HEK293 (cell line): ENCODE data around the gene FBH1.

Experiments used
- CTCF ChIA-PET: fragments of 350-600 bp; formaldehyde crosslinking; extraction: SDS; loops from one replicate; lab custom pipeline; 2021; ENCODE audit warnings: antibody characterized with exemption; lab: Yijun Ruan, JAX
- POLR2A ChIA-PET: fragments of 300-600 bp; formaldehyde crosslinking; extraction: SDS; loops from one replicate; lab custom pipeline; 2020; ENCODE audit warnings: antibody characterized with exemption, inconsistent platforms; lab: Yijun Ruan, JAX
- H3K27ac ChIP-seq: fragments of 200-500 bp; sonication (Bioruptor generic); 2 replicates; pipeline ENCODE4 v1.5.1; 2014; ENCODE audit warnings: low read depth, low read length, control low read depth, inconsistent platforms; ENCODE audit errors: extremely low read depth
- H3K36me3 ChIP-seq, 2 experiments: fragments of 200-500 bp in 1 of 2; sonication (Bioruptor generic) in 1 of 2; 1 replicate in 1 of 2; 2 replicates in 1 of 2; pipeline ENCODE4 v1.5.1; 2014 to 2017; ENCODE audit warnings: inconsistent platforms in 2 of 2, low read length in 2 of 2; ENCODE audit not compliant: control insufficient read depth in 2 of 2, insufficient read depth in 1 of 2
- H3K4me1 ChIP-seq: fragments of 200-500 bp; sonication (Bioruptor generic); 2 replicates; pipeline ENCODE4 v1.5.1; 2014; ENCODE audit warnings: mild to moderate bottlenecking, low read length, inconsistent platforms; ENCODE audit not compliant: control insufficient read depth, insufficient read depth
- H3K4me3 ChIP-seq: 2 replicates; pipeline ENCODE4 v1.5.1; 2011; ENCODE audit warnings: low read depth, mild to moderate bottlenecking, control low read depth, low read length, moderate library complexity
- H3K9me3 ChIP-seq: fragments of 200-500 bp; sonication (Bioruptor generic); 2 replicates; pipeline ENCODE4 v1.5.1; 2014; ENCODE audit warnings: low read depth, low read length, inconsistent platforms; ENCODE audit not compliant: control insufficient read depth, insufficient read depth
- HOXA7 ChIP-seq: sonication (generic); formaldehyde crosslinking; IDR thresholded peaks from 2 replicates; pipeline ENCODE4 v1.8.1; 2022; ENCODE audit warnings: missing genetic modification reagents, borderline replicate concordance
- KLF16 ChIP-seq: fragments of 450-650 bp; formaldehyde crosslinking; IDR thresholded peaks from 2 replicates; pipeline ENCODE4 v1.5.1; 2017; ENCODE audit warnings: missing biosample characterization, missing genetic modification characterization
- SETDB1 ChIP-seq: IDR thresholded peaks from one replicate; pipeline ENCODE4 v1.6.1; 2017; ENCODE audit warnings: mild to moderate bottlenecking, low read length, moderate library complexity, mixed read lengths; ENCODE audit not compliant: insufficient read length
- TRIM28 ChIP-seq: IDR thresholded peaks from 2 replicates; pipeline ENCODE4 v1.6.1; 2011; ENCODE audit warnings: low read length, control low read depth, borderline replicate concordance
- YY2 ChIP-seq: fragments of 450-650 bp; formaldehyde crosslinking; IDR thresholded peaks from 2 replicates; pipeline ENCODE4 v1.5.1; 2016; ENCODE audit warnings: missing biosample characterization, missing genetic modification characterization
- ZBTB21 ChIP-seq: fragments of 450-650 bp; formaldehyde crosslinking; IDR thresholded peaks from 2 replicates; pipeline ENCODE4 v1.5.1; 2017; ENCODE audit warnings: missing biosample characterization, missing genetic modification characterization
- ZBTB26 ChIP-seq: fragments of 450-650 bp; formaldehyde crosslinking; optimal IDR thresholded peaks from 2 replicates; pipeline ENCODE3; 2016; ENCODE audit warnings: missing biosample characterization, mild to moderate bottlenecking, missing genetic modification characterization
- ZBTB49 ChIP-seq: fragments of 450-650 bp; formaldehyde crosslinking; IDR thresholded peaks from 2 replicates; pipeline ENCODE4 v1.5.1; 2016; ENCODE audit warnings: missing biosample characterization, missing genetic modification characterization, low read depth
- ZFP41 ChIP-seq: fragments of 450-650 bp; formaldehyde crosslinking; IDR thresholded peaks from 2 replicates; pipeline ENCODE4 v1.5.1; 2016; ENCODE audit warnings: missing biosample characterization, missing genetic modification characterization, borderline replicate concordance
- ZNF114 ChIP-seq: fragments of 450-650 bp; formaldehyde crosslinking; IDR thresholded peaks from 2 replicates; pipeline ENCODE4 v1.5.0; 2017; ENCODE audit warnings: missing biosample characterization, missing genetic modification characterization
- ZNF133 ChIP-seq: fragments of 450-650 bp; formaldehyde crosslinking; IDR thresholded peaks from 2 replicates; pipeline ENCODE4 v1.5.1; 2016; ENCODE audit warnings: missing biosample characterization, missing genetic modification characterization
- ZNF16 ChIP-seq: fragments of 450-650 bp; formaldehyde crosslinking; IDR thresholded peaks from 2 replicates; pipeline ENCODE4 v1.5.1; 2016; ENCODE audit warnings: low read depth, missing biosample characterization, missing genetic modification characterization
- ZNF239 ChIP-seq: fragments of 450-650 bp; formaldehyde crosslinking; IDR thresholded peaks from 2 replicates; pipeline ENCODE4 v1.5.1; 2016; ENCODE audit warnings: missing biosample characterization, missing genetic modification characterization
- ZNF26 ChIP-seq: fragments of 450-650 bp; formaldehyde crosslinking; IDR thresholded peaks from 2 replicates; pipeline ENCODE4 v1.5.1; 2016; ENCODE audit warnings: missing biosample characterization, missing genetic modification characterization
- ZNF292 ChIP-seq: fragments of 450-650 bp; formaldehyde crosslinking; IDR thresholded peaks from 2 replicates; pipeline ENCODE4 v1.5.1; 2016; ENCODE audit warnings: low read depth, missing biosample characterization, missing genetic modification characterization, borderline replicate concordance
- ZNF341 ChIP-seq: fragments of 450-650 bp; formaldehyde crosslinking; IDR thresholded peaks from 2 replicates; pipeline ENCODE4; 2016; ENCODE audit warnings: low read depth, missing biosample characterization, missing genetic modification characterization
- ZNF394 ChIP-seq: fragments of 450-650 bp; formaldehyde crosslinking; IDR thresholded peaks from 2 replicates; pipeline ENCODE4 v1.5.1; 2016; ENCODE audit warnings: missing biosample characterization, missing genetic modification characterization, mild to moderate bottlenecking, moderate library complexity, borderline replicate concordance
- ZNF521 ChIP-seq: fragments of 450-650 bp; formaldehyde crosslinking; IDR thresholded peaks from 2 replicates; pipeline ENCODE4 v1.5.1; 2017; ENCODE audit warnings: missing biosample characterization, mild to moderate bottlenecking, missing genetic modification characterization
- ZNF555 ChIP-seq: fragments of 450-650 bp; formaldehyde crosslinking; conservative IDR thresholded peaks from 2 replicates; pipeline ENCODE4 v1.5.1; 2017; ENCODE audit warnings: missing biosample characterization, mild to moderate bottlenecking, missing genetic modification characterization, inconsistent platforms
- ZNF624 ChIP-seq: fragments of 450-650 bp; formaldehyde crosslinking; IDR thresholded peaks from 2 replicates; pipeline ENCODE4 v1.5.1; 2017; ENCODE audit warnings: missing biosample characterization, missing genetic modification characterization
- ZNF792 ChIP-seq: fragments of 450-650 bp; formaldehyde crosslinking; IDR thresholded peaks from 2 replicates; pipeline ENCODE4 v1.5.1; 2016; ENCODE audit warnings: missing biosample characterization, missing genetic modification characterization
- ZNF837 ChIP-seq: fragments of 450-650 bp; formaldehyde crosslinking; IDR thresholded peaks from 2 replicates; pipeline ENCODE4 v1.5.1; 2016; ENCODE audit warnings: missing biosample characterization, missing genetic modification characterization
- ZSCAN23 ChIP-seq: fragments of 450-650 bp; formaldehyde crosslinking; IDR thresholded peaks from 2 replicates; pipeline ENCODE4 v1.5.1; 2016; ENCODE audit warnings: missing biosample characterization, missing genetic modification characterization

FBH1 gene

GRCh38 chr10:5947471-5948207, 57.6 kb downstream of the FBH1 start:
- POLR2A ChIA-PET, result no interaction called here
- no peak overlapping the region for H3K27ac ChIP-seq
- no peak for TF ChIP-seq SETDB1
- no peak for TF ChIP-seq ZNF394 (tag by site-specific recombination)
- no peak for TF ChIP-seq ZSCAN23 (tag by site-specific recombination)
- TF ChIP-seq ZNF792 (tag by site-specific recombination), result no peak
- no peak for TF ChIP-seq ZNF624
- no peak for TF ChIP-seq TRIM28
- TF ChIP-seq ZNF133, result no peak
- no peak for TF ChIP-seq ZNF521 (tag by site-specific recombination)
- no peak for TF ChIP-seq ZNF114 (tag by site-specific recombination)
- TF ChIP-seq ZBTB21 (tag by site-specific recombination), result no peak
- no peak for TF ChIP-seq ZBTB26 (tag by site-specific recombination)
- TF ChIP-seq ZNF555 (tag by site-specific recombination), result no peak
- TF ChIP-seq KLF16 (tag by site-specific recombination), result no peak
- H3K9me3 ChIP-seq, result no peaks in the 10 kb centered on the region
- no peaks in the 10 kb centered on the region for H3K4me1 ChIP-seq
- no peaks in the 10 kb centered on the region for H3K36me3 ChIP-seq
- H3K4me3 ChIP-seq, result no peak overlapping the region
- CTCF ChIA-PET, result no interaction called here

- no peak overlapping the region for H3K4me3 ChIP-seq
- H3K4me1 ChIP-seq, result no peaks in the 10 kb centered on the region
- H3K36me3 ChIP-seq, result no peaks in the 10 kb centered on the region
- H3K27ac ChIP-seq, result no peak overlapping the region
- ChIA-PET POLR2A (no interaction called here), CTCF (no interaction called here)
- TF ChIP-seq ZFP41 (tag by site-specific recombination) (no peak), ZNF837 (tag by site-specific recombination) (no peak), YY2 (no peak), ZNF26 (tag by site-specific recombination) (no peak), ZNF239 (tag by site-specific recombination) (no peak), ZBTB21 (tag by site-specific recombination) (no peak), ZNF114 (tag by site-specific recombination) (no peak), ZBTB49 (tag by site-specific recombination) (no peak), ZNF341 (tag by site-specific recombination) (no peak), HOXA7 (CRISPR knock-in tag) (no peak), ZNF292 (tag by site-specific recombination) (no peak), ZNF16 (tag by site-specific recombination) (no peak)
- TF ChIP-seq, all 188 proteins: peak for 0
- no peaks in the 10 kb centered on the region for H3K9me3 ChIP-seq
Measured at GRCh38 chr10:5948208-5948585, 58.2 kb downstream of the FBH1 start.
